ENCODE results near the gene PRR36. TPM values are rescaled to one million over a fixed set of nuclear protein-coding genes. Genes with fewer than 3 reads are reported as not detected.

PRR36 gene
- polyA plus RNA-seq, 2 of the 4 experiments (the other 2 are of a cell fraction), result 0.04 to 0.35 TPM

DNA sequence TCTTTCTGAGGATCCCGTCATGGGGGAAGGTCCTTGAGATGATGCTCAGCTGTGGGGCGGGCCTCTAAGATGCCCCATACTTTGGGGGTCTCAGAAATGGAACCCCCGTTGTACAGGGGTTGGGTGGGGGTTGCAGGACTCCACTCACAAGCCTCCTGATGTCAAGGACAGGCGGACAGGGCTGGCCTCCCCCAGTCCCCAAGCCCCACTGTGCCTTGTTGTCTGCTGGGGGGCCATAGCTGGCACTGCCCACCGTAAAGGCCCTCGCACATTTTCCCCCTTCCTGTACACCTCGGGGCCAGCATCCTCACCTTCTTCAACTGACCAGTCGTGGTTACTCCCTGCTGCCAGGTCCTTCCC is 48.6 kb upstream of the PRR36 start:
- H3K9me3 ChIP-seq, result no peaks in the 10 kb centered on the region
- ChIA-PET CTCF (interaction anchor here (1.0 to 2.5 kb wide), 4 partner anchors 19 to 70 kb away, joined by 3 to 17 read pairs (median 6); partner anchors contain the start of genes MAP2K7 and TIMM44), POLR2A (no interaction called here)
- peaks cover 15% of the 10 kb centered on the region for H3K4me1 ChIP-seq
- FAIRE-seq, result no peak
- TF ChIP-seq RNF2 (IDR thresholded peaks at IDR 0.05; ENCODE audit: borderline replicate concordance, low read depth), result no peak
- TF ChIP-seq CHD4 (IDR thresholded peaks at IDR 0.05; ENCODE audit: borderline replicate concordance), result no peak
- TF ChIP-seq RCOR1 (IDR thresholded peaks at IDR 0.05; ENCODE audit: low read depth, low read length), result no peak
- H3K4me3 ChIP-seq, result no peak overlapping the region
- 87% methylated on average over 7 of the region's 8 CpGs for WGBS (ENCODE audit: missing lambda C conversion rate)
- no peak overlapping the region for H3K4me2 ChIP-seq
- ATAC-seq, result no peak
- no peak for DNase-seq (ENCODE audit: low read depth in 1 of 2, low spot score in 1 of 2)
- H3K27ac ChIP-seq, result no peak overlapping the region

DNA sequence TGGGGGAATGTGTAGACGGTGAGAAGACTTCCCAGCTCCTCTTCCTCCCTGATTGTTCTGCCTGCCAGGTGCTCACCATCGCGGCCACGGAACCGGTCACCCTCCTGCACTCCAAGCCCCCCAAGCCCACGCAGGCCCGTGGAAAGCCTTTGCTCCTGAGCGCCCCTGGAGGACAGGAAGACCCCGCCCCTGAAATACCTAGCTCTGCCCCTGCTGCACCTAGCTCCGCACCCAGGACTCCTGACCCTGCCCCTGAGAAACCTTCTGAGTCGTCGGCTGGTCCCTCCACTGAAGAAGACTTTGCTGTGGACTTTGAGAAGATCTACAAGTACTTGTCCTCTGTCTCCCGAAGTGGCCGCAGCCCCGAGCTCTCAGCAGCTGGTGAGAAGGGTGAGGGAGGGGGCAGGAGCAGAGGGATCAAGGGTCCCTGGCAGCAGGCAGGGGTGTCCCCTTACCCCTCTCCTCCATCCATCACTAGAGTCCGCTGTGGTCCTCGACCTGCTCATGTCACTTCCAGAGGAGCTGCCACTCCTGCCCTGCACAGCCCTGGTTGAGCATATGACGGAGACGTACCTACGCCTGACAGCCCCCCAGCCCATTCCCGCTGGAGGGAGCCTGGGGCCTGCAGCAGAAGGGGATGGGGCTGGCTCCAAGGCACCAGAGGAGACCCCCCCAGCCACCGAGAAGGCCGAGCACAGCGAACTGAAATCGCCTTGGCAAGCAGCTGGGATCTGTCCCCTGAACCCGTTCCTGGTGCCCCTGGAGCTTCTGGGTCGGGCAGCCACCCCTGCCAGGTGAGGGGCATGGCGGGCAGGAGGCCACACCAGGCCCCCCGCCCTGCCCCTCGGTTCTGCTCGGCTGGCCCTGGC is 48.0 kb upstream of the PRR36 start:
- Histone ChIP-seq H3K4me3 (no peak overlapping the region), H3K4me1 (peaks cover 18% of the 10 kb centered on the region), H3K27ac (no peak overlapping the region), H3K4me2 (no peak overlapping the region), H3K9me3 (no peaks in the 10 kb centered on the region)
- FAIRE-seq, result no peak
- ChIA-PET CTCF (interaction anchor here (0.5 to 2.7 kb wide), 6 partner anchors 19 to 72 kb away, joined by 3 to 17 read pairs (median 6); partner anchors contain the start of genes MAP2K7 and TIMM44), POLR2A (no interaction called here)
- TF ChIP-seq CHD4 (IDR thresholded peaks at IDR 0.05; ENCODE audit: borderline replicate concordance) (no peak), POLR2AphosphoS2 (conservative IDR thresholded peaks at IDR 0.05; ENCODE audit: low read length) (no peak)
- TF ChIP-seq, protein P1, sequence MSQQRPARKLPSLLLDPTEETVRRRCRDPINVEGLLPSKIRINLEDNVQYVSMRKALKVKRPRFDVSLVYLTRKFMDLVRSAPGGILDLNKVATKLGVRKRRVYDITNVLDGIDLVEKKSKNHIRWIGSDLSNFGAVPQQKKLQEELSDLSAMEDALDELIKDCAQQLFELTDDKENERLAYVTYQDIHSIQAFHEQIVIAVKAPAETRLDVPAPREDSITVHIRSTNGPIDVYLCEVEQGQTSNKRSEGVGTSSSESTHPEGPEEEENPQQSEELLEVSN (IDR thresholded peaks at IDR 0.05; ENCODE audit: borderline replicate concordance, low read depth), result no peak
- no peak for DNase-seq (ENCODE audit: low read depth in 1 of 2, low spot score in 1 of 2)
- ATAC-seq, result no peak
- 94% methylated on average over 11 of the region's 31 CpGs for WGBS (ENCODE audit: missing lambda C conversion rate)

DNA sequence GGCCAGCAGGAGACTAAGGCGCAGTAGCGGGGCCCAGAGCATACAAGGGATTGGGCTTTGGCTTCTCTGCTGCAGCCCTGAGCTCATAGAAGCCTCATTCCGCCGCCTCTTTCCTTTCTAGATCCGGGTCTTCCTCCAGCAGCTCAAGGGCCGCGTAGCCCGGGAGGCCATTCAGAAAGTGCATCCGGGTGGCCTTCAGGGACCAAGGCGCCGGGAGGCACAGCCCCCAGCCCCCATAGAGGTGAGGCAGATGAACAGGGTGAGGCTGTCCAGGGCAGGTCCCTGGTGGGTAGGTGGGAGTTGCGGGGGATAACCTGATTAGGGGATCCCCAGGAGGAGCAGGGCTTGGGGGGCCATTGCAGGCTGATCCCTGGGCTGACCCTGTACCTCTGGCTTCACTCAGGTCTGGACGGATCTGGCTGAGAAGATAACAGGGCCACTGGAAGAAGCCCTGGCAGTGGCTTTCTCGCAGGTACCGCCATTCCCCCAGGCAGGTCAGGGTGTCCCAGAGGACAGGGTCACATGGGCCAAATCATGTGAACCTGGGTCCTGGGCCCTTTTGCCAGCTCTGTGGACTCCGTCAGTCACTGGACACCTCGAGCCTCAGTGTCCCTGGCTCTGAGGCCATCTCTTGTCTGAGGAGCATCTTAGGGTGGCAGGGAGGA is 47.2 kb upstream of the PRR36 start:
- 80% methylated on average over 15 of the region's 17 CpGs for WGBS (ENCODE audit: missing lambda C conversion rate)
- H3K9me3 ChIP-seq, result no peaks in the 10 kb centered on the region
- FAIRE-seq (no peak), DNase-seq (ENCODE audit: low read depth in 1 of 2, low spot score in 1 of 2) (no peak), ATAC-seq (no peak)
- peak overlapping the region in 1 of 2 experiments; percentile 57; a peak in 2 of 6 replicates for H3K27ac ChIP-seq
- H3K4me3 ChIP-seq, result peak overlapping the region; percentile 42
- H3K4me1 ChIP-seq, result peaks cover 20% of the 10 kb centered on the region
- POLR2A ChIA-PET, result no interaction called here
- CTCF ChIA-PET, result interaction anchor here (1.5 to 2.7 kb wide), 3 partner anchors 8 to 69 kb away, joined by 6 to 8 read pairs (median 7); no protein-coding TSS in a partner anchor
- TF ChIP-seq EP300 (IDR thresholded peaks at IDR 0.05) (no peak), MAFK (IDR thresholded peaks at IDR 0.05; ENCODE audit: partially characterized antibody) (no peak), ESRRA (IDR thresholded peaks at IDR 0.05; ENCODE audit: borderline replicate concordance, low read length) (no peak), MAZ (IDR thresholded peaks at IDR 0.05; ENCODE audit: borderline replicate concordance, low read depth, low read length) (no peak), NR3C1 (IDR thresholded peaks at IDR 0.05) (no peak), CHD2 (IDR thresholded peaks at IDR 0.05; ENCODE audit: low read length, partially characterized antibody) (no peak), RFX5 (IDR thresholded peaks at IDR 0.05) (no peak), JUNB (IDR thresholded peaks at IDR 0.05) (no peak), SREBF2 (IDR thresholded peaks at IDR 0.05) (no peak), ZFP36 (IDR thresholded peaks at IDR 0.05; ENCODE audit: borderline replicate concordance, partially characterized antibody) (no peak), KDM1A (IDR thresholded peaks at IDR 0.05; ENCODE audit: low read depth) (no peak)
- TF ChIP-seq, protein P2, sequence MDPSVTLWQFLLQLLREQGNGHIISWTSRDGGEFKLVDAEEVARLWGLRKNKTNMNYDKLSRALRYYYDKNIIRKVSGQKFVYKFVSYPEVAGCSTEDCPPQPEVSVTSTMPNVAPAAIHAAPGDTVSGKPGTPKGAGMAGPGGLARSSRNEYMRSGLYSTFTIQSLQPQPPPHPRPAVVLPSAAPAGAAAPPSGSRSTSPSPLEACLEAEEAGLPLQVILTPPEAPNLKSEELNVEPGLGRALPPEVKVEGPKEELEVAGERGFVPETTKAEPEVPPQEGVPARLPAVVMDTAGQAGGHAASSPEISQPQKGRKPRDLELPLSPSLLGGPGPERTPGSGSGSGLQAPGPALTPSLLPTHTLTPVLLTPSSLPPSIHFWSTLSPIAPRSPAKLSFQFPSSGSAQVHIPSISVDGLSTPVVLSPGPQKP (IDR thresholded peaks at IDR 0.05; ENCODE audit: low read depth, low read length), result no peak
- TF ChIP-seq, protein P1 (IDR thresholded peaks at IDR 0.05; ENCODE audit: borderline replicate concordance, low read depth), result no peak
- TF ChIP-seq, protein P3, sequence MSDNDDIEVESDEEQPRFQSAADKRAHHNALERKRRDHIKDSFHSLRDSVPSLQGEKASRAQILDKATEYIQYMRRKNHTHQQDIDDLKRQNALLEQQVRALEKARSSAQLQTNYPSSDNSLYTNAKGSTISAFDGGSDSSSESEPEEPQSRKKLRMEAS (IDR thresholded peaks at IDR 0.05), result no peak
- peak overlapping the region; percentile 89 for H3K4me2 ChIP-seq
